Fibroblast of the aortic adventitia (primary cell): ENCODE measurements around the gene DYNC2I2. TPM values are rescaled to one million over a fixed set of nuclear protein-coding genes. Genes with fewer than 3 reads are reported as not detected.

ENCODE experiments used
- DNase-seq: peaks from one replicate; pipeline ENCODE4 v3.0.0-alpha.2; 2010; ENCODE audit warnings: low read depth
- H3K4me3 ChIP-seq: 2 replicates; pipeline ENCODE4 v1.5.1; 2011; ENCODE audit warnings: low read depth, mild to moderate bottlenecking, control low read depth, low read length, moderate library complexity
- CTCF ChIP-seq: IDR thresholded peaks from 2 replicates; pipeline ENCODE4 v1.5.1; 2011; ENCODE audit warnings: mild to moderate bottlenecking, low read length, control low read depth, inconsistent platforms; ENCODE audit not compliant: insufficient read depth
- total RNA-seq: library from RNA; depleted of rRNA; stranded (reverse); fragments of >200 nt; gene quantifications from 2 replicates; pipeline ENCODE4 v1.2.3, GENCODE V29; 2012; ENCODE audit warnings: low replicate concordance

Gene DYNC2I2
- total RNA-seq, 1 donor, result 65.7 TPM

GRCh38 chr9:128632066-128632465, 24.6 kb downstream of the DYNC2I2 start:
- no peak overlapping the region for H3K4me3 ChIP-seq
- DNase-seq, result no peak
- no peak for TF ChIP-seq CTCF

GRCh38 chr9:128631636-128632035, 25.0 kb downstream of the DYNC2I2 start:
- TF ChIP-seq CTCF, result no peak
- no peak for DNase-seq
- H3K4me3 ChIP-seq, result no peak overlapping the region

GRCh38 chr9:128629852-128630545, 26.6 kb downstream of the DYNC2I2 start:
- no peak overlapping the region for H3K4me3 ChIP-seq
- DNase-seq, result no peak
- TF ChIP-seq CTCF, result no peak

GRCh38 chr9:128629136-128629535, 27.5 kb downstream of the DYNC2I2 start:
- H3K4me3 ChIP-seq, result no peak overlapping the region
- TF ChIP-seq CTCF, result no peak
- no peak for DNase-seq

- peak; percentile 43 for DNase-seq
- H3K4me3 ChIP-seq, result no peak overlapping the region
- no peak for TF ChIP-seq CTCF
These were observed 28.1 kb downstream of the DYNC2I2 start for GRCh38 chr9:128628471-128629048.

GRCh38 chr9:128627906-128628305, 28.7 kb downstream of the DYNC2I2 start:
- TF ChIP-seq CTCF, result no peak
- DNase-seq, result no peak
- no peak overlapping the region for H3K4me3 ChIP-seq

- no peak overlapping the region for H3K4me3 ChIP-seq
- no peak for TF ChIP-seq CTCF
- DNase-seq, result no peak
These were observed 29.4 kb downstream of the DYNC2I2 start for GRCh38 chr9:128627127-128627715.
